MM.1S (cell line): ENCODE results near the gene LGALS3.

Experiments used
- DNase-seq: peaks from one replicate; pipeline ENCODE4 v3.0.0-alpha.2; 2015
- H2AFZ ChIP-seq: fragments of 300-600 bp; sonication (generic); 2 replicates; pipeline ENCODE4 v1.6.0; 2016; ENCODE audit warnings: antibody characterized with exemption, low read length
- H3F3A ChIP-seq: fragments of 300-600 bp; sonication (generic); 2 replicates; pipeline ENCODE4 v1.6.1; 2016; ENCODE audit warnings: mild to moderate bottlenecking, antibody characterized with exemption, low read length, moderate library complexity, mixed read lengths; ENCODE audit not compliant: insufficient read depth
- H3K27ac ChIP-seq: fragments of 300-600 bp; sonication (generic); 2 replicates; pipeline ENCODE4 v1.5.1; 2016; ENCODE audit warnings: mild to moderate bottlenecking, low read length
- H3K27me3 ChIP-seq: fragments of 300-600 bp; sonication (generic); replicated peaks from 2 replicates; pipeline ENCODE4 v1.6.0; 2016; ENCODE audit warnings: low read length; ENCODE audit not compliant: insufficient read depth
- H3K36me3 ChIP-seq: fragments of 300-600 bp; sonication (generic); replicated peaks from 2 replicates; pipeline ENCODE4 v1.6.1; 2016; ENCODE audit warnings: mild to moderate bottlenecking, low read length, mixed read lengths; ENCODE audit not compliant: insufficient read depth
- H3K4me1 ChIP-seq: fragments of 300-600 bp; sonication (generic); 2 replicates; pipeline ENCODE4 v1.6.1; 2016; ENCODE audit warnings: low read length, mixed read lengths
- H3K4me2 ChIP-seq: fragments of 300-600 bp; sonication (generic); 2 replicates; pipeline ENCODE4 v1.6.0; 2016; ENCODE audit warnings: low read depth, low read length
- H3K4me3 ChIP-seq: fragments of 300-600 bp; sonication (generic); 2 replicates; pipeline ENCODE4 v1.5.1; 2016; ENCODE audit warnings: low read length, mixed read lengths
- H3K79me2 ChIP-seq: fragments of 300-600 bp; sonication (generic); 2 replicates; pipeline ENCODE4 v1.6.1; 2016; ENCODE audit warnings: mixed run types, low read length, mixed read lengths
- H3K9ac ChIP-seq: fragments of 300-600 bp; sonication (generic); 2 replicates; pipeline ENCODE4 v1.6.1; 2016; ENCODE audit warnings: low read length, mixed read lengths
- H3K9me2 ChIP-seq: fragments of 300-600 bp; sonication (generic); replicated peaks from 2 replicates; pipeline ENCODE4 v1.6.1; 2016; ENCODE audit warnings: mild to moderate bottlenecking, low read length, mixed read lengths; ENCODE audit not compliant: insufficient read depth
- H3K9me3 ChIP-seq: fragments of 300-600 bp; sonication (generic); replicated peaks from 2 replicates; pipeline ENCODE4 v1.6.1; 2016; ENCODE audit warnings: mild to moderate bottlenecking, low read length, mixed read lengths; ENCODE audit not compliant: insufficient read depth
- H4K20me1 ChIP-seq: fragments of 300-600 bp; sonication (generic); 2 replicates; pipeline ENCODE4 v1.6.1; 2016; ENCODE audit warnings: mild to moderate bottlenecking, low read length, moderate library complexity, mixed read lengths; ENCODE audit not compliant: insufficient read depth
- EZH2 ChIP-seq: fragments of 300-600 bp; sonication (generic); optimal IDR thresholded peaks from 2 replicates; pipeline ENCODE3; 2017; ENCODE audit warnings: low read depth, mild to moderate bottlenecking, antibody characterized with exemption, low read length, mixed read lengths
- EZH2phosphoT487 ChIP-seq: fragments of 300-600 bp; sonication (generic); IDR thresholded peaks from 2 replicates; pipeline ENCODE4 v1.6.1; 2018; ENCODE audit warnings: antibody characterized with exemption, low read length
- TF ChIP-seq, protein P1 (sequence below): fragments of 300-600 bp; sonication (generic); IDR thresholded peaks from 2 replicates; pipeline ENCODE4 v1.5.1; 2016; ENCODE audit warnings: antibody characterized with exemption, low read length, mixed read lengths

The LGALS3 gene

DNA sequence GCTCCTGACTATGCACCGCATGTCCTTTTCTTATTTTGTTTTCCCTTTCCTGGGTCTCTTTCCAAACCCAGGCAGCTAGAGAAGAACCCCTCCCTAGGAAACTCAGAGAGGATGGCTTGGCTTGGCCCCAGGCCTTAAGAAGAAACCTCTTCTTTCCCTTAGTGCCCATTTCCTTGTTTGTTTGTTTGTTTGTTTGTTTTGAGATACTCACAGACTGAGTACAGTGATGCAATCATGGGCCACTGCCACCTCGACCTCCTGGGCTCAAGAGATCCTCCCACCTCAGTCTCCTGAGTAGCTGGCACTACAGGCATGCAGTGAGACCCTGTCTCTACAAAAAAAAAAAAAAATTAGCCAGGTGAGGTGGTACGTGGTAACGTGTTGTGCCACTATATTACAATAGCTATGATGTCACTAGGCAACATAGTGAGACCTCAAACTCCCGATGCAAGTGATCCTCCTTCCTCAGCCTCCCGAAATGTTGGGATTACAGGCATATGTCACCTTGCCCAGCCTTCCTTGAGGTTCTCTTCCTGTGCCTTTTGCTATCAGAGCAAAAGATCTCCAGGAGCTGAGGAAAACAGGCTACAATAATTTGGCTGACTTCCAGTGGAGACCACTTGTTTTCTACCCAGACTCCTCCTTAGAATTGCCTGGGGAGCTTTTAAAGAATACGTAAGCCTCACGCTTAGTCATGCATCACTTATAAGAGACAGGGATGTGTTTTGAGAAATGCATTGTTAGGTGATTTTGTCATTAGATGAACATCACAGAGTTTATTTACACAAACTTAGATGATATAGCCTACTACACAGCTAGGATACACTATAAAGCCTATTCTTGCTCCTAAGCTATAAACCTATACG lies 34.5 kb upstream of the LGALS3 start:
- no peaks in the 10 kb centered on the region for H3K79me2 ChIP-seq
- H3K9me2 ChIP-seq: no peaks in the 10 kb centered on the region
- H3K4me3 ChIP-seq: no peak overlapping the region
- no peaks in the 10 kb centered on the region for H3F3A ChIP-seq
- H3K9me3 ChIP-seq: no peaks in the 10 kb centered on the region
- TF ChIP-seq EZH2: no peak
- TF ChIP-seq, protein P1, sequence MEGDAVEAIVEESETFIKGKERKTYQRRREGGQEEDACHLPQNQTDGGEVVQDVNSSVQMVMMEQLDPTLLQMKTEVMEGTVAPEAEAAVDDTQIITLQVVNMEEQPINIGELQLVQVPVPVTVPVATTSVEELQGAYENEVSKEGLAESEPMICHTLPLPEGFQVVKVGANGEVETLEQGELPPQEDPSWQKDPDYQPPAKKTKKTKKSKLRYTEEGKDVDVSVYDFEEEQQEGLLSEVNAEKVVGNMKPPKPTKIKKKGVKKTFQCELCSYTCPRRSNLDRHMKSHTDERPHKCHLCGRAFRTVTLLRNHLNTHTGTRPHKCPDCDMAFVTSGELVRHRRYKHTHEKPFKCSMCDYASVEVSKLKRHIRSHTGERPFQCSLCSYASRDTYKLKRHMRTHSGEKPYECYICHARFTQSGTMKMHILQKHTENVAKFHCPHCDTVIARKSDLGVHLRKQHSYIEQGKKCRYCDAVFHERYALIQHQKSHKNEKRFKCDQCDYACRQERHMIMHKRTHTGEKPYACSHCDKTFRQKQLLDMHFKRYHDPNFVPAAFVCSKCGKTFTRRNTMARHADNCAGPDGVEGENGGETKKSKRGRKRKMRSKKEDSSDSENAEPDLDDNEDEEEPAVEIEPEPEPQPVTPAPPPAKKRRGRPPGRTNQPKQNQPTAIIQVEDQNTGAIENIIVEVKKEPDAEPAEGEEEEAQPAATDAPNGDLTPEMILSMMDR: no peak
- TF ChIP-seq EZH2phosphoT487: no peak
- H4K20me1 ChIP-seq: no peaks in the 10 kb centered on the region
- H3K4me2 ChIP-seq: no peak overlapping the region
- no peak for DNase-seq
- H3K27me3 ChIP-seq: no peaks in the 10 kb centered on the region
- no peak overlapping the region for H3K9ac ChIP-seq
- no peak overlapping the region for H2AFZ ChIP-seq
- H3K36me3 ChIP-seq: no peaks in the 10 kb centered on the region
- H3K27ac ChIP-seq: no peak overlapping the region
- peaks cover 11% of the 10 kb centered on the region for H3K4me1 ChIP-seq

- Histone ChIP-seq H3K27ac (no peak overlapping the region; the same call in 1 of the 2 replicates), H3K27me3 (no peaks in the 10 kb centered on the region), H3K9ac (no peak overlapping the region), H3K4me1 (peaks cover 18% of the 10 kb centered on the region), H3K9me3 (no peaks in the 10 kb centered on the region), H3K9me2 (no peaks in the 10 kb centered on the region), H3K4me3 (no peak overlapping the region), H2AFZ (peak overlapping the region; percentile 53), H4K20me1 (no peaks in the 10 kb centered on the region), H3K79me2 (no peaks in the 10 kb centered on the region), H3K4me2 (no peak overlapping the region), H3F3A (peaks cover 11% of the 10 kb centered on the region), H3K36me3 (no peaks in the 10 kb centered on the region)
- peak; percentile 30 for DNase-seq
- TF ChIP-seq, protein P1: no peak
- TF ChIP-seq EZH2 (no peak), EZH2phosphoT487 (no peak)
Measured at GRCh38 chr14:55097881-55098560, 31.0 kb upstream of the LGALS3 start.

- Histone ChIP-seq H3K9ac (no peak overlapping the region), H3K27me3 (no peaks in the 10 kb centered on the region), H3F3A (peaks cover 16% of the 10 kb centered on the region), H2AFZ (peak overlapping the region; percentile 53), H3K9me2 (no peaks in the 10 kb centered on the region), H3K36me3 (no peaks in the 10 kb centered on the region), H3K27ac (no peak overlapping the region; the same call in 1 of the 2 replicates), H3K4me1 (peaks cover 23% of the 10 kb centered on the region), H3K4me3 (no peak overlapping the region), H4K20me1 (no peaks in the 10 kb centered on the region), H3K79me2 (no peaks in the 10 kb centered on the region), H3K9me3 (no peaks in the 10 kb centered on the region), H3K4me2 (no peak overlapping the region)
- no peak for DNase-seq
- TF ChIP-seq, protein P1: no peak
- TF ChIP-seq EZH2phosphoT487: no peak
- no peak for TF ChIP-seq EZH2
Measured at GRCh38 chr14:55098561-55098898, 30.5 kb upstream of the LGALS3 start.
